T-helper 2 cell (primary cell): ENCODE data around the gene PSMC5.
"Not testable (repeated sequence)": the region's sequence is repeated elsewhere in the genome, so short reads cannot be mapped to it uniquely, and the experiment has no call there.

ENCODE experiments used
- DNase-seq, 5 experiments: peaks; one replicate each; pipeline versions ENCODE4 v3.0.0 to v3.0.0-alpha.2; 2012 to 2022
- total RNA-seq, 2 donors: gene quantifications; one replicate each; lab custom pipeline; 2026; lab: John Stamatoyannopoulos, UW

PSMC5 gene
- total RNA-seq = 59.5 to 82.2 reads per million in 2 donors

DNA sequence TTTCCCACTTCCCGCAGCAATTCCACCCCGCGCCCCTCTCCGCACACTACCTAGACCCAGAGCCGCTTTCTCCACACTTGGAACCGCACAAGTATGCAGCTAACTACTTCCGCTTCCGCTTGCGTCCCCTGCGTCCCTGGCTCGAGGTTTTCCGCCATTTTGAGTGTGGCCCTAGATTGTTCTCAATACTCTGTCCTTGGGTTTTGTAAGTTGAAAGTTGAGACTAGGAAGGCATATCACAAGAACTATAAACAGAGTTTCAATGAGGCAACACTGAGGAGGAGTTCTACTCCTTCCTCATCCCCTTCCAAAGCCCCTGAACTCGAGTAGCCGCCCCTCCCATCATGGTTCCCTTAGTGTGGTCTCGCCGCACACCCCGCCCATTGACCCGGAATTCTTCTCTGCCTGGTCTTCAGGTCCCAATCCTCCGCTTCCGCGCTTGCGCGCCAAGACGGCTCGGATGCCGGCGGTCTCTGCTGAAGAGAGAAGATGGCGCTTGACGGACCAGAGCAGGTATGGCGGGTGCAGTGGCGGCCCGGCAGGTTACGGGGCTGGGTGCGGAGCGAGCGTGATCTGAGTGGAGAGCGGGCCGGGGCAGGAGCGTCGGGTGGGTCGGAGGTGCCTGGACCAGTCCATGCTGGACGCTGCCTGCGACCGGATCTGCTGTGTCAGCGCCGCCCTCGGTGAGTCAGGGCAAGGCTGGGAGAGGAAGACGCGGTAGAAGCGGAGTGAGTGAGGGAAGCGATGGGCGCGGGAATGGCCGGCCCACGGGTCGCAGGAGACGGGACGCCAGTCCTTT is at the start of gene PSMC5, which contains the start of gene FTSJ3:
Gene PSMC5, plus strand, starts transcription at position 430 of the 799 bp plus-strand sequence. Its CDS starts 60 bp downstream, at position 490.
Gene FTSJ3, minus strand, starts transcription at position 662 of the 799 bp plus-strand sequence. CDS start 761 bp downstream, outside the sequence.
- peak; percentile 82 to 97 (median 95) for DNase-seq

GRCh38 chr17:63780507-63780906 is 46.7 kb upstream of the PSMC5 start:
- no peak for DNase-seq

DNA sequence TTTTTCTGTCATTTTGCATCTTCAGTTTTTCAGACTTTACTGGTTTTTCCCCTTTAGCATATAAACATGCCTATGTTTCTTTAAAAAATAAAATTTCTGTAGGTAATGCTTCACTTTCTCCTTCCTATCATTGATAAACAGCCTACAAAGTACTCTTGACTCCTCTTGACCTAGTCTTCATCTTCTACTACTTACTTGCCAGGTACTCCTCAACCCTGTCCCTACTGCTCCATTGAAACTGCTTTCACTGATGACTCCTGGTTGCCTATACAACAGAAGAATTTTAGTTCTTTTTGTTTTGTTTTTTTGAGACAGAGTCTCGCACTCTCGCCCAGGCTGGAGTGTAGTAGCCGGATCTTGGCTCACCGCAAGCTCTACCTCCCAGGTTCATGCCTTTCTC is 46.3 kb upstream of the PSMC5 start:
- no peak for DNase-seq

GRCh38 chr17:63783522-63783921 is 43.7 kb upstream of the PSMC5 start:
- DNase-seq = no peak

- no peak for DNase-seq
Observed at GRCh38 chr17:63785556-63785955, 41.7 kb upstream of the PSMC5 start.

- no peak for DNase-seq
Observed at GRCh38 chr17:63786117-63786516, 41.1 kb upstream of the PSMC5 start.

- DNase-seq = no peak
Observed at GRCh38 chr17:63786971-63787711, 40.1 kb upstream of the PSMC5 start.

- DNase-seq = no peak
Observed at GRCh38 chr17:63790057-63790456, 37.2 kb upstream of the PSMC5 start.

DNA sequence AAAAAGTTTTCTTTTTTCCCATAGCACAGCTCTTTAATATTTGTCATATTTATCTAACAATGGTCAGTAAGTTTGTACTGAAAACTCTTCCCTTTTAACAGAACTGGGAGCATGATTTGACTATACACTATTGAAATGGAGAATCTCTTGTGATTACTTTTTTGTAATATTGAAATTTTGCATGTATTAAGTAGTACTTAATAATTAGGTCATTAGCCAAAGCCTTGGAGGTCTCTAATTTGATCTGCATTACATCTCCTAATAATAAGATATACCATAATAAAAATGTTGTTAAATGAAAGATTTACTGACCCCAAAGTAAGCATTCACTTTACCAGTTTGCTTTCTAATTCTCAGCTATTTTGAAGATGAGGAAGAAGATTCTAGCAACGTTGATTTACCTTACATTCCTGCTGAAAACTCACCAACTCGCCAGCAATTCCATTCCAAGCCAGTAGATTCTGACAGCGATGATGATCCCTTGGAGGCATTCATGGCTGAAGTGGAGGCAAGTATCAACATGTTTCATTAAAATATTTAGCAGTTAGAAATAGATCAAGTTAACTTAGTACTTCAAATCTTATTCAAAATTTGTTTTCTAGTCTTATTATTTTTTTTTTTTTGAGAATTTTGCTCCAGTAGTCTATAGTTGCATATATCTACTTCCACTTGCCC is 35.0 kb upstream of the PSMC5 start:
- no peak for DNase-seq

- not testable (repeated sequence) for DNase-seq
Observed at GRCh38 chr17:63796375-63796774, 30.9 kb upstream of the PSMC5 start.

GRCh38 chr17:63798572-63799106 is 28.6 kb upstream of the PSMC5 start:
- no peak for DNase-seq

- DNase-seq = no peak
Observed at GRCh38 chr17:63800783-63801182, 26.4 kb upstream of the PSMC5 start.

GRCh38 chr17:63804328-63804727 is 22.9 kb upstream of the PSMC5 start:
- no peak for DNase-seq

GRCh38 chr17:63805591-63805990 is 21.6 kb upstream of the PSMC5 start:
- DNase-seq = no peak

- no peak for DNase-seq
Observed at GRCh38 chr17:63809970-63810369, 17.3 kb upstream of the PSMC5 start.

GRCh38 chr17:63816123-63816522 is 11.1 kb upstream of the PSMC5 start:
- DNase-seq = no peak

- no peak for DNase-seq
Observed at GRCh38 chr17:63816669-63817068, 10.6 kb upstream of the PSMC5 start.

DNA sequence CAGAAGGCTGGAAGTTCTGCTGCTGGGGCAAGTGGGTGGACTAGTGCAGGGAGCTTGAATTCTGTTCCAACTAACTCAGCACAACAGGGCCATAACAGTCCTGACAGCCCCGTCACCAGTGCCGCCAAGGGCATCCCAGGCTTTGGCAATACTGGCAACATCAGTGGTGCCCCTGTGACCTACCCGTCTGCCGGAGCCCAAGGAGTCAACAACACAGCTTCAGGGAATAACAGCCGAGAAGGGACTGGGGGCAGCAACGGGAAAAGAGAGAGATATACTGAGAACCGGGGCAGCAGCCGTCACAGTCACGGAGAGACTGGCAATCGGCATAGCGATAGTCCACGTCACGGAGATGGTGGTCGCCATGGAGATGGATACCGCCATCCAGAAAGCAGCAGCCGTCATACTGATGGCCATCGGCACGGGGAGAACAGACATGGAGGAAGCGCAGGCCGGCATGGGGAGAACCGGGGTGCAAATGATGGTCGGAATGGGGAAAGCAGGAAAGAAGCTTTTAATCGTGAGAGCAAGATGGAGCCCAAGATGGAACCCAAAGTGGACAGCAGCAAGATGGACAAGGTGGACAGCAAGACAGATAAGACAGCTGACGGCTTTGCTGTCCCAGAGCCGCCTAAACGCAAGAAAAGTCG is 9.4 kb upstream of the PSMC5 start:
- no peak for DNase-seq

- no peak for DNase-seq
Observed at GRCh38 chr17:63819131-63819530, 8.1 kb upstream of the PSMC5 start.

DNA sequence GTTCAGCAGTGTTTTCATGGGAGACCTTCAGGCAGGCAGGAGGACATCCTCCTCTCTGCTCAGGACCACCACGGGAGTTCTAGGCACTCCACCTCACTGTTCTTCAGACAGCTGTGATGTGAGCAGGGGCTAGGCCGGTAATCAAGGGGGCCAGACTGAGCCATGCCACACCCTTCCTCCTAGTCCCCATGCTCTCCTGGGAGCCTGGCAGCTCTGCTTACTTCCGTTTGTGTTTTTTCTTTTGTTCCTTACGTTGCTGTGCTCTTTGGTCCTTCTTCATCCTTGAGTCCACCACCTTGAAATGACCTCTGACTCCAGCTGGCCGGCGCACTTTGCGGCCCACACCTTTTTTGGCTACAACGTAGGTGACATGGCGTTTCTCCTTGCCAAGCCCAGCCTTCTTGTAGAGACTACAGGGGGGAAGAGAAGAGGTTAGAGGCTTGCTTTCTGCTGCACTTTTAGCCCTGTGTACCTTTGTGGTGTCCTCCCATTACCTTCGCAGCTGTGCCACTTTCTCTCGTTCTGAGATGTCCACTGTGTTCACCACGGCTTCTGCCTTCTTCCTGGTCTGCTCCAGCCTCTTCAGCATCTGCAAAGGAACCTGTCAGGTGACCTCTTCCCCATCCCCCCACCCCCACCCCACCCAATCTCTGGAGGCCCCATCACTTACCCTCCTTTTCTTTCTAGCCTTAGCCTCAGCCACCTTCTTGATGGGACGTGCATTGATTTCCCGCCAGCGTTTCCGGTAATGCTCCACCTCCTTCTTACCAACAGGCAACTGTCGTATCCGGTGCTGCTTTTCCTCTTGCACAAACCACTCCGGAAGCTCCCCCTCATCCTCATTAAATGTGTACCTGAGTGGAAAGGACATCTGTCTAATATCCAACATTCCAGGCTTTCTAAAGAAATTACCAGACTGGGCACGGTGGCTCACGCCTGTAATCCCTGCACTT is 7.4 kb upstream of the PSMC5 start:
- DNase-seq = peak in 1 of 5 experiments; percentile 65

DNA sequence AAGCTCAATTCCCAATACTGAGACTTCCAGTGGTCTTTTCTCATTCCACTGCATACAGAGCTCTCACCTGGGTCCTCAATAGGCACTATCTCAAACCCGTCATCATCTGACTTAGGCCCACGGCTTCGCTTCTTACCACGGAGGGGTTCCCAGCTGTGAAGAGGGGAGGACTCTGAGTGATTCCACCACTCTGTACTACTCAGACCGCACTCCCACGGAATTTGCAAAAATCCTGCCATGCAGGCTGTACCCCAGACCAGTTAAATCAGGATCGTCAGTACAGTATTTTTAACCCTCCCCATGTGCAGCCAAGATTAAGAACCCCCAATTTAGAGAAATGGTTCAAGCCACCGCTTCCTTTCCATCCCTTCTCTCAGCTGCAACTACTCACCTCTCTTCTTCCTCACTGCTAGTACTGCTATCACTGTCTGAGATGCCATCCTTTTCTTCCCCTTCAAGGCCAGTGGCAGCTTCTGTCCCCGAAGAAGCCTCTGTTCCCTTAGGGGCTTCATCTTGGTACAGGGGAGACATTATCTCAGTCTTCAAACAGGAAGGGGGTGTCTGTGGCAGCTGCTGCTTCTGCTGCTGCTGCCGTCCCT is 6.2 kb upstream of the PSMC5 start:
- peak in 1 of 5 experiments; percentile 31 for DNase-seq
